ENCODE data around the gene CMIP.

- TF ChIP-seq CTCF (IDR thresholded peaks at IDR 0.05) (no peak), POLR2A (IDR thresholded peaks at IDR 0.05; ENCODE audit: low read depth) (no peak)
Measured at GRCh38 chr16:81684901-81685300, 240.3 kb downstream of the CMIP start.

All from esophagus muscularis mucosa (tissue), 3 donors.